Trophoblast cell (in vitro differentiated cells and primary cell): ENCODE measurements around the gene L3MBTL1.

Source experiments
- DNase-seq, 2 donors: peaks; one replicate each; pipeline ENCODE4 v3.0.0-alpha.2; 2016
- H2AFZ ChIP-seq: 2 replicates; pipeline ENCODE4 v1.6.1; 2013; ENCODE audit warnings: low read length, moderate library complexity, mild to moderate bottlenecking; ENCODE audit not compliant: insufficient read depth, poor library complexity
- H2AK5ac ChIP-seq: 2 replicates; pipeline ENCODE4 v1.6.1; 2013; ENCODE audit warnings: mild to moderate bottlenecking, low read length
- H2BK120ac ChIP-seq: 2 replicates; pipeline ENCODE4 v1.6.1; 2013; ENCODE audit warnings: low read length, mild to moderate bottlenecking, moderate library complexity; ENCODE audit not compliant: insufficient read depth, poor library complexity
- H2BK12ac ChIP-seq: 2 replicates; pipeline ENCODE4 v1.6.1; 2013; ENCODE audit warnings: mild to moderate bottlenecking, low read length, moderate library complexity
- H2BK5ac ChIP-seq: 2 replicates; pipeline ENCODE4 v1.6.1; 2013; ENCODE audit warnings: low read length, low read depth, moderate library complexity, mild to moderate bottlenecking; ENCODE audit not compliant: poor library complexity
- H3K14ac ChIP-seq: 2 replicates; pipeline ENCODE4 v1.6.1; 2013; ENCODE audit warnings: mild to moderate bottlenecking, low read length
- H3K18ac ChIP-seq: 2 replicates; pipeline ENCODE4 v1.6.1; 2013; ENCODE audit warnings: mild to moderate bottlenecking, low read length
- H3K23ac ChIP-seq: 2 replicates; pipeline ENCODE4 v1.6.1; 2013; ENCODE audit warnings: low read length
- H3K27ac ChIP-seq: 2 replicates; pipeline ENCODE4 v1.5.1; 2013; ENCODE audit warnings: low read depth, mild to moderate bottlenecking, inconsistent platforms, low read length, moderate library complexity
- H3K27me3 ChIP-seq: 2 replicates; pipeline ENCODE4 v1.6.1; 2013; ENCODE audit warnings: inconsistent platforms, mild to moderate bottlenecking, low read length, moderate library complexity; ENCODE audit not compliant: insufficient read depth
- H3K36me3 ChIP-seq, 2 experiments: 1 replicate in 1 of 2; 2 replicates in 1 of 2; pipeline ENCODE4 v1.6.1; 2013; ENCODE audit warnings: low read length in 2 of 2, mild to moderate bottlenecking in 2 of 2, moderate library complexity in 1 of 2; ENCODE audit not compliant: insufficient read depth in 2 of 2, control insufficient read depth in 1 of 2
- H3K4ac ChIP-seq: 2 replicates; pipeline ENCODE4 v1.6.1; 2013; ENCODE audit warnings: low read depth, mild to moderate bottlenecking, low read length, moderate library complexity
- H3K4me1 ChIP-seq, 2 experiments: 1 replicate in 1 of 2; 2 replicates in 1 of 2; pipeline ENCODE4 v1.6.1; 2013; ENCODE audit warnings: low read length in 2 of 2, mild to moderate bottlenecking in 2 of 2, moderate library complexity in 1 of 2; ENCODE audit not compliant: insufficient read depth in 2 of 2, control insufficient read depth in 1 of 2
- H3K4me2 ChIP-seq: 2 replicates; pipeline ENCODE4 v1.6.1; 2013; ENCODE audit warnings: inconsistent platforms, mild to moderate bottlenecking, low read length, moderate library complexity
- H3K4me3 ChIP-seq: 2 replicates; pipeline ENCODE4 v1.5.1; 2013; ENCODE audit warnings: mild to moderate bottlenecking, low read depth, low read length, inconsistent platforms
- H3K79me1 ChIP-seq: one replicate; pipeline ENCODE4 v1.6.1; 2013; ENCODE audit warnings: low read length
- H3K79me2 ChIP-seq: 2 replicates; pipeline ENCODE4 v1.6.1; 2013; ENCODE audit warnings: low read length, mild to moderate bottlenecking; ENCODE audit not compliant: control insufficient read depth, insufficient read depth, poor library complexity
- H3K9ac ChIP-seq: 2 replicates; pipeline ENCODE4 v1.6.1; 2013; ENCODE audit warnings: mild to moderate bottlenecking, low read length
- H3K9me3 ChIP-seq: 2 replicates; pipeline ENCODE4 v1.6.1; 2013; ENCODE audit warnings: low read depth, mild to moderate bottlenecking, control low read depth, inconsistent platforms, low read length; ENCODE audit not compliant: insufficient read depth
- H4K12ac ChIP-seq: 2 replicates; pipeline ENCODE4 v1.6.1; 2013; ENCODE audit warnings: low read depth, mild to moderate bottlenecking, low read length, moderate library complexity
- H4K8ac ChIP-seq: 2 replicates; pipeline ENCODE4 v1.6.1; 2013; ENCODE audit warnings: low read depth, mild to moderate bottlenecking, low read length, moderate library complexity
- H4K91ac ChIP-seq: one replicate; pipeline ENCODE4 v1.6.1; 2013; ENCODE audit warnings: low read depth, mild to moderate bottlenecking, low read length, moderate library complexity
- WGBS: extraction: QIAGEN DNeasy Blood & Tissue Kit; methylation state at CpG from one replicate; pipeline ENCODE4 v1.1.7; 2013; ENCODE audit warnings: missing lambda C conversion rate; ENCODE audit not compliant: insufficient read length, insufficient coverage; ENCODE audit errors: extremely low coverage; 5-methylcytosine and 5-hydroxymethylcytosine counted together

The L3MBTL1 gene

GRCh38 chr20:43529051-43529450, 21.6 kb downstream of the L3MBTL1 start:
- H3K79me2 ChIP-seq: no peaks in the 10 kb centered on the region
- no peak overlapping the region for H4K12ac ChIP-seq
- H3K4ac ChIP-seq: no peak overlapping the region
- no peak overlapping the region for H3K18ac ChIP-seq
- H3K36me3 ChIP-seq: no peaks in the 10 kb centered on the region
- DNase-seq: no peak
- H2AK5ac ChIP-seq: no peak overlapping the region
- no peak overlapping the region for H2BK5ac ChIP-seq
- H3K4me3 ChIP-seq: no peak overlapping the region
- no peaks in the 10 kb centered on the region for H3K27me3 ChIP-seq
- H3K9me3 ChIP-seq: no peaks in the 10 kb centered on the region
- no peak overlapping the region for H3K9ac ChIP-seq
- no peak overlapping the region for H2BK120ac ChIP-seq
- H4K91ac ChIP-seq: no peak overlapping the region
- no peaks in the 10 kb centered on the region for H3K4me1 ChIP-seq
- H2BK12ac ChIP-seq: no peak overlapping the region
- H2AFZ ChIP-seq: no peak overlapping the region
- WGBS: no CpG with 5 or more reads among the region's 5 CpGs
- H3K14ac ChIP-seq: no peak overlapping the region
- no peak overlapping the region for H3K27ac ChIP-seq
- H3K23ac ChIP-seq: no peak overlapping the region
- no peak overlapping the region for H4K8ac ChIP-seq
- no peaks in the 10 kb centered on the region for H3K79me1 ChIP-seq
- H3K4me2 ChIP-seq: no peak overlapping the region

DNA sequence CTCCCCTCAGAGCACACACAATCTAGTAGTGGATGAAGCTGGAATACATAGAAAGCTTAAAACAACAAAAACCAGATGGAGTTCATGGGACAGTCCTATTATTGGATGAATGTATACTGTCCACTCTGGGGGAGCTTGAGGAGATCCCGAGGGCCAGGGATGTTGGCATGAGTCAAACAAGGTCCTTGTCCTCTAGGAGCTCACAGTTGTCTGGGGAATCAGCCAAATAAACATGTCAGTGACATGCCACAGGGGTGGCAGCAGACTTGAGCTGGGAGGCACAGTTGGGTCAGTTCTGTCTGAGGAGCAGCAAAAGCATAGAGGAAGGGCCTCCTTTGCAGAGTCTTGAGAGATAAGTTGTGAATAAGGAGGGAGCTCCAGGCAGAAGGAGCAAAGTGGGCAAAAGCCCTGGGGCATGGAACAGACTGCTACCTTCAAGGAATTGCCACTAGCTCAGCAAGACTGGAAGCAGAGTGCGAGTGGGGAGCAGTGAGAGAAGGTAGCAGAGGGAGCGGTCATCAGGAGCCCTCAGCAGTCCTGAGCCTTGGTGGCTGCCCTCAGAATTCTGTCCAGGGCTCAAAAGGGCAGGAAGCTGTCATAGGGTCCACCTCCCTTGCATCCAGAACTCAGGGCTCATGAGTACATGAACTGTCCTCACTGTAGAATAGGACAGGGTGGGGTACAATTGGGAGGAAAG, 22.1 kb downstream of the L3MBTL1 start:
- Histone ChIP-seq H3K9me3 (no peaks in the 10 kb centered on the region), H3K14ac (no peak overlapping the region), H2BK5ac (no peak overlapping the region), H3K9ac (no peak overlapping the region), H2BK120ac (no peak overlapping the region), H3K27me3 (no peaks in the 10 kb centered on the region), H3K4me3 (no peak overlapping the region), H4K8ac (no peak overlapping the region), H3K4me1 (no peaks in the 10 kb centered on the region), H3K79me2 (no peaks in the 10 kb centered on the region), H3K4me2 (no peak overlapping the region), H3K4ac (no peak overlapping the region), H4K12ac (no peak overlapping the region), H3K79me1 (no peaks in the 10 kb centered on the region), H3K27ac (no peak overlapping the region), H4K91ac (no peak overlapping the region), H2BK12ac (no peak overlapping the region), H2AK5ac (no peak overlapping the region), H3K36me3 (no peaks in the 10 kb centered on the region), H3K18ac (no peak overlapping the region), H3K23ac (no peak overlapping the region), H2AFZ (no peak overlapping the region)
- no CpG with 5 or more reads among the region's 3 CpGs for WGBS
- no peak for DNase-seq

- Histone ChIP-seq H3K36me3 (peaks cover 4% of the 10 kb centered on the region in 2 experiments), H4K91ac (no peak overlapping the region), H3K18ac (no peak overlapping the region), H3K79me2 (no peaks in the 10 kb centered on the region), H4K12ac (no peak overlapping the region), H3K9ac (no peak overlapping the region), H3K27ac (no peak overlapping the region), H3K4me2 (no peak overlapping the region), H2AK5ac (no peak overlapping the region), H3K4me3 (no peak overlapping the region), H3K14ac (no peak overlapping the region), H3K4ac (no peak overlapping the region), H3K4me1 (no peaks in the 10 kb centered on the region), H3K23ac (no peak overlapping the region), H3K79me1 (no peaks in the 10 kb centered on the region), H2BK120ac (no peak overlapping the region), H2AFZ (no peak overlapping the region), H4K8ac (no peak overlapping the region), H2BK5ac (no peak overlapping the region), H3K9me3 (no peaks in the 10 kb centered on the region), H2BK12ac (no peak overlapping the region), H3K27me3 (no peaks in the 10 kb centered on the region)
- DNase-seq: peak in 1 of 2 donors; percentile 30
- no CpG with 5 or more reads among the region's 14 CpGs for WGBS
These were observed 23.0 kb downstream of the L3MBTL1 start for GRCh38 chr20:43530321-43531090.

GRCh38 chr20:43531091-43531443, 23.6 kb downstream of the L3MBTL1 start:
- no peak overlapping the region for H2BK5ac ChIP-seq
- H2AFZ ChIP-seq: no peak overlapping the region
- H3K4me2 ChIP-seq: no peak overlapping the region
- H4K8ac ChIP-seq: no peak overlapping the region
- no peak overlapping the region for H3K9ac ChIP-seq
- H3K4me3 ChIP-seq: no peak overlapping the region
- no peak overlapping the region for H2BK12ac ChIP-seq
- no peak overlapping the region for H3K27ac ChIP-seq
- H3K23ac ChIP-seq: no peak overlapping the region
- H3K4me1 ChIP-seq: no peaks in the 10 kb centered on the region
- H3K79me2 ChIP-seq: no peaks in the 10 kb centered on the region
- no peaks in the 10 kb centered on the region for H3K9me3 ChIP-seq
- H3K36me3 ChIP-seq: peaks cover 4 to 9% of the 10 kb centered on the region in 2 experiments
- H3K14ac ChIP-seq: no peak overlapping the region
- H3K79me1 ChIP-seq: no peaks in the 10 kb centered on the region
- DNase-seq: no peak
- H2BK120ac ChIP-seq: no peak overlapping the region
- no peak overlapping the region for H2AK5ac ChIP-seq
- no peaks in the 10 kb centered on the region for H3K27me3 ChIP-seq
- no peak overlapping the region for H4K91ac ChIP-seq
- no peak overlapping the region for H4K12ac ChIP-seq
- no peak overlapping the region for H3K18ac ChIP-seq
- H3K4ac ChIP-seq: no peak overlapping the region
